Measurements from ENCODE around the gene DFFB.
"Not testable (repeated sequence)": the region's sequence is repeated elsewhere in the genome, so short reads cannot be mapped to it uniquely, and the experiment has no call there.

Gene DFFB

GRCh38 chr1:3910049-3910731 is 52.9 kb downstream of the DFFB start:
- DNase-seq (ENCODE audit: low spot score), result no peak

GRCh38 chr1:3910857-3911845 is 53.9 kb downstream of the DFFB start:
- DNase-seq (ENCODE audit: low spot score), result peak; percentile 94

GRCh38 chr1:3911981-3912808 is 54.9 kb downstream of the DFFB start:
- DNase-seq (ENCODE audit: low spot score), result no peak

GRCh38 chr1:3912809-3913685 is 55.8 kb downstream of the DFFB start:
- DNase-seq (ENCODE audit: low spot score), result peak; percentile 58

GRCh38 chr1:3914331-3914851 is 57.1 kb downstream of the DFFB start:
- no peak for DNase-seq (ENCODE audit: low spot score)

GRCh38 chr1:3914911-3915310 is 57.6 kb downstream of the DFFB start:
- DNase-seq (ENCODE audit: low spot score), result no peak

- no peak for DNase-seq (ENCODE audit: low spot score)
Observed at GRCh38 chr1:3915551-3916121, 58.4 kb downstream of the DFFB start.

GRCh38 chr1:3917761-3918160 is 60.5 kb downstream of the DFFB start:
- DNase-seq (ENCODE audit: low spot score), result no peak

GRCh38 chr1:3918359-3918758 is 61.1 kb downstream of the DFFB start:
- DNase-seq (ENCODE audit: low spot score), result not testable (repeated sequence)

- DNase-seq (ENCODE audit: low spot score), result no peak
Observed at GRCh38 chr1:3918966-3919611, 61.8 kb downstream of the DFFB start.

GRCh38 chr1:3919706-3920105 is 62.4 kb downstream of the DFFB start:
- DNase-seq (ENCODE audit: low spot score), result no peak

GRCh38 chr1:3921765-3922164 is 64.5 kb downstream of the DFFB start:
- DNase-seq (ENCODE audit: low spot score), result no peak

GRCh38 chr1:3922201-3922725 is 65.0 kb downstream of the DFFB start:
- DNase-seq (ENCODE audit: low spot score), result no peak

- DNase-seq (ENCODE audit: low spot score), result no peak
Observed at GRCh38 chr1:3922851-3923250, 65.6 kb downstream of the DFFB start.

- no peak for DNase-seq (ENCODE audit: low spot score)
Observed at GRCh38 chr1:3923378-3924185, 66.3 kb downstream of the DFFB start.

GRCh38 chr1:3924186-3924824 is 67.0 kb downstream of the DFFB start:
- DNase-seq (ENCODE audit: low spot score), result no peak

- no peak for DNase-seq (ENCODE audit: low spot score)
Observed at GRCh38 chr1:3924825-3925220, 67.5 kb downstream of the DFFB start.

GRCh38 chr1:3925256-3925655 is 68.0 kb downstream of the DFFB start:
- DNase-seq (ENCODE audit: low spot score), result no peak

- DNase-seq (ENCODE audit: low spot score), result no peak
Observed at GRCh38 chr1:3925762-3926161, 68.5 kb downstream of the DFFB start.

Data from iPS-NIHi11 (cell line).